HepG2 (cell line): Measurements from ENCODE around the gene TEX19. TPM values are rescaled to one million over a fixed set of nuclear protein-coding genes. Genes with fewer than 3 reads are reported as not detected.

Experiments
- AKAP8 ChIP-seq: sonication (generic); formaldehyde crosslinking; IDR thresholded peaks from 2 replicates; pipeline ENCODE4 v1.5.1; 2020; ENCODE audit warnings: mild to moderate bottlenecking, missing genetic modification reagents
- ARNT2 ChIP-seq: sonication (generic); formaldehyde crosslinking; IDR thresholded peaks from 2 replicates; pipeline ENCODE4 v1.8.0; 2022; ENCODE audit warnings: mild to moderate bottlenecking, low read depth, missing genetic modification reagents, moderate library complexity
- DMAP1 ChIP-seq: IDR thresholded peaks from 2 replicates; pipeline ENCODE4 v1.6.1; 2016
- MAFF ChIP-seq: IDR thresholded peaks from 2 replicates; pipeline ENCODE4 v1.6.1; 2011; ENCODE audit warnings: low read depth, low read length, improper control_type of control experiment
- MXI1 ChIP-seq: IDR thresholded peaks from 3 replicates; pipeline ENCODE4 v1.6.1; 2012; ENCODE audit warnings: low read depth, low read length, inconsistent platforms, borderline replicate concordance
- NR2C2 ChIP-seq: sonication (generic); formaldehyde crosslinking; IDR thresholded peaks from 2 replicates; pipeline ENCODE4 v1.4.0; 2020; ENCODE audit warnings: missing genetic modification reagents, mild to moderate bottlenecking, moderate library complexity, borderline replicate concordance
- SALL2 ChIP-seq: sonication (generic); formaldehyde crosslinking; IDR thresholded peaks from 2 replicates; pipeline ENCODE4 v1.8.1; 2023; ENCODE audit warnings: mild to moderate bottlenecking, missing genetic modification reagents, inconsistent platforms
- THAP7 ChIP-seq: sonication (generic); formaldehyde crosslinking; IDR thresholded peaks from 2 replicates; pipeline ENCODE4 v1.8.1; 2023; ENCODE audit warnings: mild to moderate bottlenecking, missing genetic modification reagents
- XRCC5 ChIP-seq: fragments of 200-400 bp; formaldehyde crosslinking; optimal IDR thresholded peaks from 2 replicates; pipeline ENCODE3; 2017; ENCODE audit warnings: mild to moderate bottlenecking, low read length
- ZBTB40 ChIP-seq, 2 experiments: fragments of 450-650 bp in 1 of 2; sonication (generic) in 1 of 2; formaldehyde crosslinking in 1 of 2; IDR thresholded peaks; 2 replicates each; pipeline versions ENCODE4 v1.6.1 to v1.8.0; 2016 to 2022; ENCODE audit warnings: antibody characterized with exemption in 1 of 2, mild to moderate bottlenecking in 1 of 2, missing genetic modification reagents in 1 of 2
- ZMYM4 ChIP-seq: sonication (generic); formaldehyde crosslinking; IDR thresholded peaks from 2 replicates; pipeline ENCODE4 v1.8.1; 2023; ENCODE audit warnings: mild to moderate bottlenecking, missing genetic modification reagents
- ZNF138 ChIP-seq: sonication (generic); formaldehyde crosslinking; IDR thresholded peaks from 2 replicates; pipeline ENCODE4 v1.5.0; 2020; ENCODE audit warnings: mild to moderate bottlenecking, low read depth, missing genetic modification reagents
- ZNF275 ChIP-seq: sonication (generic); formaldehyde crosslinking; IDR thresholded peaks from 2 replicates; pipeline ENCODE4 v1.8.0; 2022; ENCODE audit warnings: missing genetic modification reagents, mild to moderate bottlenecking, inconsistent platforms, borderline replicate concordance
- ZNF383 ChIP-seq: sonication (generic); formaldehyde crosslinking; IDR thresholded peaks from 2 replicates; pipeline ENCODE4 v1.4.0; 2020; ENCODE audit warnings: missing genetic modification reagents, mild to moderate bottlenecking, borderline replicate concordance
- ZNF501 ChIP-seq: sonication (generic); formaldehyde crosslinking; IDR thresholded peaks from 2 replicates; pipeline ENCODE4 v1.5.1; 2020; ENCODE audit warnings: mild to moderate bottlenecking, moderate library complexity, missing genetic modification reagents
- ZNF704 ChIP-seq: sonication (generic); formaldehyde crosslinking; IDR thresholded peaks from 2 replicates; pipeline ENCODE4 v1.8.1; 2023; ENCODE audit warnings: mild to moderate bottlenecking, inconsistent platforms, moderate library complexity, missing genetic modification reagents, borderline replicate concordance
- polyA plus RNA-seq, 8 experiments: library from polyadenylated mRNA; depleted of rRNA in 3 of 8; stranded (reverse) in 7 of 8; unstranded in 1 of 8; fragments of >200 nt; fragmentation: Illumina TruSeq in 4 of 8; extraction: Trizol in 4 of 8; gene quantifications; 2 replicates each; pipeline versions ENCODE4 v1.2.1 to v1.2.3, GENCODE V29; 2011 to 2016; ENCODE audit warnings: low read depth in 4 of 8, missing spikeins in 1 of 8, mixed read lengths in 1 of 8; ENCODE audit not compliant: insufficient read depth in 1 of 8
- total RNA-seq, 5 experiments: library from RNA; depleted of rRNA; stranded (reverse); fragments of >200 nt; fragmentation: Illumina TruSeq; extraction: Trizol; gene quantifications; 2 replicates each; pipeline ENCODE4 v1.2.3, GENCODE V29; 2016; ENCODE audit warnings: low read depth in 1 of 5

TEX19 gene
- total and polyA plus RNA-seq, 2 of the 13 experiments (the other 11 are each of a cell fraction or from before 2014, with no cell fraction given), result 1.3 to 6.0 TPM

GRCh38 chr17:82384730-82385481 is 25.9 kb downstream of the TEX19 start (continued):
- TF ChIP-seq ZNF275 (0 out of 2 replicates have a peak, but pooled peaks have one; percentile 55), ZMYM4 (CRISPR knock-in tag) (no peak), ZNF383 (CRISPR knock-in tag) (no peak), MAFF (no peak), DMAP1 (peak; percentile 31; the same call in 1 of the 2 replicates), ARNT2 (peak; percentile 65; the same call in 1 of the 2 replicates), NR2C2 (peak; percentile 51; the same call in 1 of the 2 replicates), AKAP8 (CRISPR knock-in tag) (peak; percentile 74; the same call in 1 of the 2 replicates), XRCC5 (peak; percentile 60), THAP7 (CRISPR knock-in tag) (0 out of 2 replicates have a peak, but pooled peaks have one; percentile 29), ZNF138 (no peak), ZBTB40 (IDR thresholded peaks at IDR 0.05) (no peak), ZBTB40 (CRISPR knock-in tag; IDR thresholded peaks at IDR 0.05) (peak; percentile 16; the same call in 1 of the 2 replicates), MXI1 (no peak), ZNF501 (CRISPR knock-in tag) (peak; percentile 56; the same call in 1 of the 2 replicates), SALL2 (CRISPR knock-in tag) (peak; percentile 48; the same call in 1 of the 2 replicates), ZNF704 (CRISPR knock-in tag) (0 out of 2 replicates have a peak, but pooled peaks have one; percentile 50)
